Ureter (tissue), 1 donor: Measurements from ENCODE around the gene DND1. TPM values are rescaled to one million over a fixed set of nuclear protein-coding genes. Genes with fewer than 3 reads are reported as not detected.
"Not testable (repeated sequence)": the region's sequence is repeated elsewhere in the genome, so short reads cannot be mapped to it uniquely, and the experiment has no call there.

Experiments used
- DNase-seq: peaks from one replicate; pipeline ENCODE4 v3.0.0-alpha.2; 2020; ENCODE audit warnings: low spot score
- total RNA-seq: library from RNA; stranded (reverse); gene quantifications from one replicate; pipeline ENCODE4 v1.2.4, GENCODE V29; 2023
- donor health status: DM: yes; HTN: yes; CAD: no.

DND1 gene
- total RNA-seq, 1 donor from 2014 or later: 2.7 TPM

- no peak for DNase-seq
These were observed 42.3 kb downstream of the DND1 start for GRCh38 chr5:140631036-140631417.

GRCh38 chr5:140630292-140631035, 42.9 kb downstream of the DND1 start:
- no peak for DNase-seq

GRCh38 chr5:140628711-140629110, 44.7 kb downstream of the DND1 start:
- DNase-seq: peak; percentile 5

- DNase-seq: no peak
These were observed 45.4 kb downstream of the DND1 start for GRCh38 chr5:140627972-140628371.

- not testable (repeated sequence) for DNase-seq
These were observed 48.5 kb downstream of the DND1 start for GRCh38 chr5:140624886-140625285.

- DNase-seq: not testable (repeated sequence)
These were observed 50.3 kb downstream of the DND1 start for GRCh38 chr5:140623061-140623460.

- no peak for DNase-seq
These were observed 51.1 kb downstream of the DND1 start for GRCh38 chr5:140622301-140622700.

Other genes with a start within 250 kb of the DND1 start
- gene EIF4EBP3, start 125.9 kb downstream of the DND1 start, total RNA-seq: 25.9 TPM
- 37.8 TPM for gene SRA1, start 116.1 kb downstream of the DND1 start, total RNA-seq
- 31.9 TPM for gene APBB3, start 109.0 kb downstream of the DND1 start, total RNA-seq
- gene SLC35A4, start 108.7 kb downstream of the DND1 start, total RNA-seq: 71.8 TPM
- gene CD14, start 40.4 kb downstream of the DND1 start, total RNA-seq: 17.3 TPM
- 24.1 TPM for gene TMCO6, start 34.1 kb downstream of the DND1 start, total RNA-seq
- 48.1 TPM for gene NDUFA2, start 25.9 kb downstream of the DND1 start, total RNA-seq
- gene IK, start 25.7 kb downstream of the DND1 start, total RNA-seq: 78.8 TPM
- 26.3 TPM for gene WDR55, start 8.7 kb downstream of the DND1 start, total RNA-seq
- 57.0 TPM for gene HARS1, start 17.8 kb upstream of the DND1 start, total RNA-seq
- 34.0 TPM for gene HARS2, start 17.9 kb upstream of the DND1 start, total RNA-seq
- 58.5 TPM for gene ZMAT2, start 26.9 kb upstream of the DND1 start, total RNA-seq
- gene PCDHA1, start 112.6 kb upstream of the DND1 start, total RNA-seq: not detected
- not detected for gene PCDHA2, start 121.3 kb upstream of the DND1 start, total RNA-seq
- 0.31 TPM for gene PCDHA3, start 127.5 kb upstream of the DND1 start, total RNA-seq
- 1.5 TPM for gene PCDHA4, start 133.5 kb upstream of the DND1 start, total RNA-seq
- gene PCDHA5, start 148.0 kb upstream of the DND1 start, total RNA-seq: 0.49 TPM
- gene PCDHA6, start 154.4 kb upstream of the DND1 start, total RNA-seq: 0.96 TPM
- 1.1 TPM for gene PCDHA7, start 160.7 kb upstream of the DND1 start, total RNA-seq
- not detected for gene PCDHA8, start 167.6 kb upstream of the DND1 start, total RNA-seq
- 0.34 TPM for gene PCDHA9, start 174.8 kb upstream of the DND1 start, total RNA-seq
- 1.5 TPM for gene PCDHA10, start 182.3 kb upstream of the DND1 start, total RNA-seq
- 0.57 TPM for gene PCDHA11, start 195.4 kb upstream of the DND1 start, total RNA-seq
- 0.89 TPM for gene PCDHA12, start 201.7 kb upstream of the DND1 start, total RNA-seq
- 0.42 TPM for gene PCDHA13, start 208.5 kb upstream of the DND1 start, total RNA-seq